ENCODE data around the gene BLTP2.

BLTP2 gene

DNA sequence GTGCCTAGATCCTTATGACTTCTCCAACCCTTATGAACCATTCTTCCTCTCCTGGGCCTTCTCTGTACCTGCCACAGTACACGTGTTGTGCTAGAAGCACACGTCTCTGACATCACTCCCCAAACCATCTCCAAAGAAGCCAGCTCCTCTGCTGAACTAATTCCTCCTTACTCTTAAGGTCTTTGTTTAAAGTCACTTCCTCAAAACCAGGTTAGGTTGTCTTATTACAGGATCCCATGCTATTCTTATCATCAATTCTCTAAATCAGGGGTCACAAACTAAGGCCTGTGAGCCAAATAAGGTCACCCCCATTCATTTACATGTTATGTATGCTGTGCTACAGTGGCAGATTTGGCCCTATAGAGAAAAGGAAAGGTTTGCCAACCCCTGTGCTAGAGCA, 21.0 kb upstream of the BLTP2 start:
- no peak for ATAC-seq
- TF ChIP-seq ZNF565 (CRISPR knock-in tag; conservative IDR thresholded peaks at IDR 0.05; ENCODE audit: low read depth) (no peak), CSDC2 (CRISPR knock-in tag; IDR thresholded peaks at IDR 0.05) (no peak), ZNF8 (CRISPR knock-in tag; IDR thresholded peaks at IDR 0.05) (no peak), TOX (CRISPR knock-in tag; IDR thresholded peaks at IDR 0.05; ENCODE audit: borderline replicate concordance) (no peak), TCF4 (CRISPR knock-in tag; IDR thresholded peaks at IDR 0.05; ENCODE audit: borderline replicate concordance) (no peak), ARNTL (CRISPR knock-in tag; IDR thresholded peaks at IDR 0.05; ENCODE audit: borderline replicate concordance, low read depth) (no peak), GLIS3 (CRISPR knock-in tag; IDR thresholded peaks at IDR 0.05) (no peak), OSR1 (CRISPR knock-in tag; IDR thresholded peaks at IDR 0.05) (no peak), PPARA (CRISPR knock-in tag; IDR thresholded peaks at IDR 0.05; ENCODE audit: borderline replicate concordance) (no peak), RARB (CRISPR knock-in tag; IDR thresholded peaks at IDR 0.05) (no peak), ZFP30 (CRISPR knock-in tag; IDR thresholded peaks at IDR 0.05) (no peak), ESRRG (CRISPR knock-in tag; IDR thresholded peaks at IDR 0.05) (no peak), ISL1 (CRISPR knock-in tag; IDR thresholded peaks at IDR 0.05) (no peak), ZC3H10 (CRISPR knock-in tag; IDR thresholded peaks at IDR 0.05) (no peak), ZFP3 (CRISPR knock-in tag; IDR thresholded peaks at IDR 0.05) (no peak), SNAI2 (CRISPR knock-in tag; IDR thresholded peaks at IDR 0.05) (no peak)
- TF ChIP-seq, protein P1, sequence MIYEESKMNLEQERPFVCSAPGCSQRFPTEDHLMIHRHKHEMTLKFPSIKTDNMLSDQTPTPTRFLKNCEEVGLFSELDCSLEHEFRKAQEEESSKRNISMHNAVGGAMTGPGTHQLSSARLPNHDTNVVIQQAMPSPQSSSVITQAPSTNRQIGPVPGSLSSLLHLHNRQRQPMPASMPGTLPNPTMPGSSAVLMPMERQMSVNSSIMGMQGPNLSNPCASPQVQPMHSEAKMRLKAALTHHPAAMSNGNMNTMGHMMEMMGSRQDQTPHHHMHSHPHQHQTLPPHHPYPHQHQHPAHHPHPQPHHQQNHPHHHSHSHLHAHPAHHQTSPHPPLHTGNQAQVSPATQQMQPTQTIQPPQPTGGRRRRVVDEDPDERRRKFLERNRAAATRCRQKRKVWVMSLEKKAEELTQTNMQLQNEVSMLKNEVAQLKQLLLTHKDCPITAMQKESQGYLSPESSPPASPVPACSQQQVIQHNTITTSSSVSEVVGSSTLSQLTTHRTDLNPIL (CRISPR knock-in tag; IDR thresholded peaks at IDR 0.05; ENCODE audit: low read depth) = no peak
- TF ChIP-seq, protein P2, sequence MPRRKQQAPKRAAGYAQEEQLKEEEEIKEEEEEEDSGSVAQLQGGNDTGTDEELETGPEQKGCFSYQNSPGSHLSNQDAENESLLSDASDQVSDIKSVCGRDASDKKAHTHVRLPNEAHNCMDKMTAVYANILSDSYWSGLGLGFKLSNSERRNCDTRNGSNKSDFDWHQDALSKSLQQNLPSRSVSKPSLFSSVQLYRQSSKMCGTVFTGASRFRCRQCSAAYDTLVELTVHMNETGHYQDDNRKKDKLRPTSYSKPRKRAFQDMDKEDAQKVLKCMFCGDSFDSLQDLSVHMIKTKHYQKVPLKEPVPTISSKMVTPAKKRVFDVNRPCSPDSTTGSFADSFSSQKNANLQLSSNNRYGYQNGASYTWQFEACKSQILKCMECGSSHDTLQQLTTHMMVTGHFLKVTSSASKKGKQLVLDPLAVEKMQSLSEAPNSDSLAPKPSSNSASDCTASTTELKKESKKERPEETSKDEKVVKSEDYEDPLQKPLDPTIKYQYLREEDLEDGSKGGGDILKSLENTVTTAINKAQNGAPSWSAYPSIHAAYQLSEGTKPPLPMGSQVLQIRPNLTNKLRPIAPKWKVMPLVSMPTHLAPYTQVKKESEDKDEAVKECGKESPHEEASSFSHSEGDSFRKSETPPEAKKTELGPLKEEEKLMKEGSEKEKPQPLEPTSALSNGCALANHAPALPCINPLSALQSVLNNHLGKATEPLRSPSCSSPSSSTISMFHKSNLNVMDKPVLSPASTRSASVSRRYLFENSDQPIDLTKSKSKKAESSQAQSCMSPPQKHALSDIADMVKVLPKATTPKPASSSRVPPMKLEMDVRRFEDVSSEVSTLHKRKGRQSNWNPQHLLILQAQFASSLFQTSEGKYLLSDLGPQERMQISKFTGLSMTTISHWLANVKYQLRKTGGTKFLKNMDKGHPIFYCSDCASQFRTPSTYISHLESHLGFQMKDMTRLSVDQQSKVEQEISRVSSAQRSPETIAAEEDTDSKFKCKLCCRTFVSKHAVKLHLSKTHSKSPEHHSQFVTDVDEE (CRISPR knock-in tag; IDR thresholded peaks at IDR 0.05) = no peak
- TF ChIP-seq, protein P3, sequence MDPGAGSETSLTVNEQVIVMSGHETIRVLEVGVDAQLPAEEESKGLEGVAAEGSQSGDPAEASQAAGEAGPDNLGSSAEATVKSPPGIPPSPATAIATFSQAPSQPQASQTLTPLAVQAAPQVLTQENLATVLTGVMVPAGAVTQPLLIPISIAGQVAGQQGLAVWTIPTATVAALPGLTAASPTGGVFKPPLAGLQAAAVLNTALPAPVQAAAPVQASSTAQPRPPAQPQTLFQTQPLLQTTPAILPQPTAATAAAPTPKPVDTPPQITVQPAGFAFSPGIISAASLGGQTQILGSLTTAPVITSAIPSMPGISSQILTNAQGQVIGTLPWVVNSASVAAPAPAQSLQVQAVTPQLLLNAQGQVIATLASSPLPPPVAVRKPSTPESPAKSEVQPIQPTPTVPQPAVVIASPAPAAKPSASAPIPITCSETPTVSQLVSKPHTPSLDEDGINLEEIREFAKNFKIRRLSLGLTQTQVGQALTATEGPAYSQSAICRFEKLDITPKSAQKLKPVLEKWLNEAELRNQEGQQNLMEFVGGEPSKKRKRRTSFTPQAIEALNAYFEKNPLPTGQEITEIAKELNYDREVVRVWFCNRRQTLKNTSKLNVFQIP (CRISPR knock-in tag; IDR thresholded peaks at IDR 0.05; ENCODE audit: borderline replicate concordance, low read depth) = no peak
- TF ChIP-seq, protein P4, sequence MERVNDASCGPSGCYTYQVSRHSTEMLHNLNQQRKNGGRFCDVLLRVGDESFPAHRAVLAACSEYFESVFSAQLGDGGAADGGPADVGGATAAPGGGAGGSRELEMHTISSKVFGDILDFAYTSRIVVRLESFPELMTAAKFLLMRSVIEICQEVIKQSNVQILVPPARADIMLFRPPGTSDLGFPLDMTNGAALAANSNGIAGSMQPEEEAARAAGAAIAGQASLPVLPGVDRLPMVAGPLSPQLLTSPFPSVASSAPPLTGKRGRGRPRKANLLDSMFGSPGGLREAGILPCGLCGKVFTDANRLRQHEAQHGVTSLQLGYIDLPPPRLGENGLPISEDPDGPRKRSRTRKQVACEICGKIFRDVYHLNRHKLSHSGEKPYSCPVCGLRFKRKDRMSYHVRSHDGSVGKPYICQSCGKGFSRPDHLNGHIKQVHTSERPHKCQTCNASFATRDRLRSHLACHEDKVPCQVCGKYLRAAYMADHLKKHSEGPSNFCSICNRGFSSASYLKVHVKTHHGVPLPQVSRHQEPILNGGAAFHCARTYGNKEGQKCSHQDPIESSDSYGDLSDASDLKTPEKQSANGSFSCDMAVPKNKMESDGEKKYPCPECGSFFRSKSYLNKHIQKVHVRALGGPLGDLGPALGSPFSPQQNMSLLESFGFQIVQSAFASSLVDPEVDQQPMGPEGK (CRISPR knock-in tag; IDR thresholded peaks at IDR 0.05; ENCODE audit: borderline replicate concordance) = no peak

DNA sequence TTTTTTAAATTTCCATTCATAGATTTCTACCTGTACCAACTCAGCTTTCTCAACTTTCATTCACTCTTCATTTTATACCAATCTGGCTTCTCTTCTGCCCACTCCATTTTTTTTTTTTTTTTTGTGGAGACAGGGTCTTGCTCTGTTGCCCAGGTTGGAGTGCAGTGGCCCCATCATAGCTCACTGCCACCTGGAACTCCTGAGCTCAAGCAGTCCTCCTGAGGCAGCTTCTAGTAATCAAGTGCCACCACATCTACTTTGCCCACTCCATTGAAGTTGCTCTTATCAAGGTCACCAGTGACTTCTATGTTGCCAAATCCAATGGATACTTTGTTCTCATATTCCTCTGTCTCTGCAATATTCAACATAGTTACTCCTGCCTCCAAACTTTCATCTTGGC, 18.8 kb upstream of the BLTP2 start:
- no peak for TF ChIP-seq ARNTL (CRISPR knock-in tag; IDR thresholded peaks at IDR 0.05; ENCODE audit: borderline replicate concordance, low read depth)
- TF ChIP-seq TOX (CRISPR knock-in tag; IDR thresholded peaks at IDR 0.05; ENCODE audit: borderline replicate concordance) = no peak
- TF ChIP-seq, protein P2 (CRISPR knock-in tag; IDR thresholded peaks at IDR 0.05) = no peak
- TF ChIP-seq, protein P4 (CRISPR knock-in tag; IDR thresholded peaks at IDR 0.05; ENCODE audit: borderline replicate concordance) = no peak
- TF ChIP-seq PPARA (CRISPR knock-in tag; IDR thresholded peaks at IDR 0.05; ENCODE audit: borderline replicate concordance) = no peak
- no peak for TF ChIP-seq OSR1 (CRISPR knock-in tag; IDR thresholded peaks at IDR 0.05)
- no peak for TF ChIP-seq ZFP30 (CRISPR knock-in tag; IDR thresholded peaks at IDR 0.05)
- TF ChIP-seq, protein P5, sequence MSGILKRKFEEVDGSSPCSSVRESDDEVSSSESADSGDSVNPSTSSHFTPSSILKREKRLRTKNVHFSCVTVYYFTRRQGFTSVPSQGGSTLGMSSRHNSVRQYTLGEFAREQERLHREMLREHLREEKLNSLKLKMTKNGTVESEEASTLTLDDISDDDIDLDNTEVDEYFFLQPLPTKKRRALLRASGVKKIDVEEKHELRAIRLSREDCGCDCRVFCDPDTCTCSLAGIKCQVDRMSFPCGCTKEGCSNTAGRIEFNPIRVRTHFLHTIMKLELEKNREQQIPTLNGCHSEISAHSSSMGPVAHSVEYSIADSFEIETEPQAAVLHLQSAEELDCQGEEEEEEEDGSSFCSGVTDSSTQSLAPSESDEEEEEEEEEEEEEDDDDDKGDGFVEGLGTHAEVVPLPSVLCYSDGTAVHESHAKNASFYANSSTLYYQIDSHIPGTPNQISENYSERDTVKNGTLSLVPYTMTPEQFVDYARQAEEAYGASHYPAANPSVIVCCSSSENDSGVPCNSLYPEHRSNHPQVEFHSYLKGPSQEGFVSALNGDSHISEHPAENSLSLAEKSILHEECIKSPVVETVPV (CRISPR knock-in tag; IDR thresholded peaks at IDR 0.05) = no peak
- no peak for TF ChIP-seq GLIS3 (CRISPR knock-in tag; IDR thresholded peaks at IDR 0.05)
- no peak for TF ChIP-seq ZFP3 (CRISPR knock-in tag; IDR thresholded peaks at IDR 0.05)
- no peak for TF ChIP-seq ZC3H10 (CRISPR knock-in tag; IDR thresholded peaks at IDR 0.05)
- TF ChIP-seq, protein P3 (CRISPR knock-in tag; IDR thresholded peaks at IDR 0.05; ENCODE audit: borderline replicate concordance, low read depth) = no peak
- TF ChIP-seq BACH2 (CRISPR knock-in tag; IDR thresholded peaks at IDR 0.05; ENCODE audit: borderline replicate concordance) = no peak

More for the DNA sequence above, 18.8 kb upstream of the BLTP2 start:
- no peak for ATAC-seq
